ENCODE measurements around the gene COL17A1. TPM values are rescaled to one million over a fixed set of nuclear protein-coding genes. Genes with fewer than 3 reads are reported as not detected.
A peak's percentile ranks its signal among the peaks of the same experiment; 100 is the strongest.

Gene COL17A1
- total RNA-seq, 1 donor from 2014 or later, result 3.6 TPM

- H3K4me3 Mint-ChIP-seq, result no peak overlapping the region
- peak overlapping the region; percentile 13 for H3K27ac Mint-ChIP-seq
- H3K36me3 Mint-ChIP-seq, result peaks cover 18% of the 10 kb centered on the region
- no peak for DNase-seq (ENCODE audit: low spot score in 2 of 2, unreplicated experiment in 2 of 2)
- TF ChIP-seq CTCF (IDR thresholded peaks at IDR 0.05; ENCODE audit: unreplicated experiment), result no peak
- H3K4me1 Mint-ChIP-seq, result peaks cover 2% of the 10 kb centered on the region
- H3K27me3 Mint-ChIP-seq (ENCODE audit: low read depth), result no peaks in the 10 kb centered on the region
- H3K9me3 Mint-ChIP-seq, result no peaks in the 10 kb centered on the region
These were observed 57.5 kb downstream of the COL17A1 start for GRCh38 chr10:104028146-104028545.

- H3K4me3 Mint-ChIP-seq, result no peak overlapping the region
- H3K27ac Mint-ChIP-seq, result no peak overlapping the region
- DNase-seq (ENCODE audit: low spot score in 2 of 2, unreplicated experiment in 2 of 2), result no peak
- peaks cover 2% of the 10 kb centered on the region for H3K4me1 Mint-ChIP-seq
- no peak for TF ChIP-seq CTCF (IDR thresholded peaks at IDR 0.05; ENCODE audit: unreplicated experiment)
- no peaks in the 10 kb centered on the region for H3K9me3 Mint-ChIP-seq
- peaks cover 27% of the 10 kb centered on the region for H3K36me3 Mint-ChIP-seq
- H3K27me3 Mint-ChIP-seq (ENCODE audit: low read depth), result no peaks in the 10 kb centered on the region
These were observed 58.9 kb downstream of the COL17A1 start for GRCh38 chr10:104026762-104027161.

- H3K9me3 Mint-ChIP-seq, result no peaks in the 10 kb centered on the region
- no peak overlapping the region for H3K27ac Mint-ChIP-seq
- no peaks in the 10 kb centered on the region for H3K27me3 Mint-ChIP-seq (ENCODE audit: low read depth)
- TF ChIP-seq CTCF (IDR thresholded peaks at IDR 0.05; ENCODE audit: unreplicated experiment), result no peak
- no peak for DNase-seq (ENCODE audit: low spot score in 2 of 2, unreplicated experiment in 2 of 2)
- peaks cover 29% of the 10 kb centered on the region for H3K36me3 Mint-ChIP-seq
- peaks cover 2% of the 10 kb centered on the region for H3K4me1 Mint-ChIP-seq
- no peak overlapping the region for H3K4me3 Mint-ChIP-seq
These were observed 60.2 kb downstream of the COL17A1 start for GRCh38 chr10:104025524-104025923.

GRCh38 chr10:104022026-104022425 lies 63.7 kb downstream of the COL17A1 start:
- Mint-ChIP-seq H3K9me3 (no peaks in the 10 kb centered on the region), H3K4me1 (no peaks in the 10 kb centered on the region), H3K4me3 (no peak overlapping the region), H3K27ac (no peak overlapping the region), H3K27me3 (ENCODE audit: low read depth) (no peaks in the 10 kb centered on the region), H3K36me3 (peaks cover 45% of the 10 kb centered on the region)
- no peak for TF ChIP-seq CTCF (IDR thresholded peaks at IDR 0.05; ENCODE audit: unreplicated experiment)
- no peak for DNase-seq (ENCODE audit: low spot score in 2 of 2, unreplicated experiment in 2 of 2)

GRCh38 chr10:104021246-104021645 lies 64.4 kb downstream of the COL17A1 start:
- H3K27ac Mint-ChIP-seq, result no peak overlapping the region
- H3K4me1 Mint-ChIP-seq, result no peaks in the 10 kb centered on the region
- H3K4me3 Mint-ChIP-seq, result no peak overlapping the region
- peaks cover 45% of the 10 kb centered on the region for H3K36me3 Mint-ChIP-seq
- no peaks in the 10 kb centered on the region for H3K9me3 Mint-ChIP-seq
- no peak for DNase-seq (ENCODE audit: low spot score in 2 of 2, unreplicated experiment in 2 of 2)
- no peak for TF ChIP-seq CTCF (IDR thresholded peaks at IDR 0.05; ENCODE audit: unreplicated experiment)
- no peaks in the 10 kb centered on the region for H3K27me3 Mint-ChIP-seq (ENCODE audit: low read depth)

GRCh38 chr10:104020020-104020419 lies 65.7 kb downstream of the COL17A1 start:
- Mint-ChIP-seq H3K27me3 (ENCODE audit: low read depth) (no peaks in the 10 kb centered on the region), H3K36me3 (peaks cover 50% of the 10 kb centered on the region), H3K9me3 (no peaks in the 10 kb centered on the region), H3K4me1 (no peaks in the 10 kb centered on the region), H3K27ac (no peak overlapping the region), H3K4me3 (no peak overlapping the region)
- DNase-seq (ENCODE audit: low spot score in 2 of 2, unreplicated experiment in 2 of 2), result no peak
- TF ChIP-seq CTCF (IDR thresholded peaks at IDR 0.05; ENCODE audit: unreplicated experiment), result no peak
